PFSK-1 (cell line): ENCODE data around the gene USP34.

Experiments
- POLR2AphosphoS5 ChIP-seq: IDR thresholded peaks from 2 replicates; pipeline ENCODE4 v1.6.1; 2012; ENCODE audit warnings: low read depth, mild to moderate bottlenecking, control low read depth, low read length, moderate library complexity
- SIN3A ChIP-seq: IDR thresholded peaks from 2 replicates; pipeline ENCODE4 v1.6.1; 2012; ENCODE audit warnings: mild to moderate bottlenecking, low read length, moderate library complexity, borderline replicate concordance; ENCODE audit not compliant: insufficient read depth
- TAF1 ChIP-seq: IDR thresholded peaks from 2 replicates; pipeline ENCODE4 v1.6.1; 2012; ENCODE audit warnings: low read length, control low read depth, borderline replicate concordance; ENCODE audit not compliant: insufficient read depth
- TF ChIP-seq, protein P1 (sequence below), 2 experiments: IDR thresholded peaks; 2 replicates each; pipeline versions ENCODE4 v1.6.1 to v1.8.0; 2011 to 2012; ENCODE audit warnings: low read depth in 2 of 2, low read length in 2 of 2, control low read depth in 1 of 2, inconsistent platforms in 1 of 2, mild to moderate bottlenecking in 1 of 2, moderate library complexity in 1 of 2; ENCODE audit not compliant: insufficient read depth in 1 of 2

DNA sequence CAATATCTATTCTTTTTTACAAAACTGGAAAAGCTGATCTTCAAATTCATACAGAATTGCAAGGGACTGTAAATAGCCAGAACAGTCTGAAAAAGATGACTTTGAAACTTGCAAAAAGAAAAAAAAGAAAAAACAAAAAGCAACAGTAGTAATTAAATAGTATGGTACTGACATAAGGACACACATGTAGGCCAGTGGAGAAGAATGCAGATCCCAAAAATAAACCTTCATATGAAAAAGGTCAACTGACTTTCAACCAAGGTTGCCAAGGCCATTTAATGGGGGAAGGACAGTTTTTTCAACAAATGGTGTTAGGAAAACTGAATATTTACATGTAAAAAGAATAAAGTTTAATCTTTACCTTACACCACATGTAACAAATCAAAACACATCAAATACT is 111.8 kb downstream of the USP34 start:
- TF ChIP-seq POLR2AphosphoS5 = no peak
- TF ChIP-seq SIN3A = no peak
- TF ChIP-seq, protein P1, sequence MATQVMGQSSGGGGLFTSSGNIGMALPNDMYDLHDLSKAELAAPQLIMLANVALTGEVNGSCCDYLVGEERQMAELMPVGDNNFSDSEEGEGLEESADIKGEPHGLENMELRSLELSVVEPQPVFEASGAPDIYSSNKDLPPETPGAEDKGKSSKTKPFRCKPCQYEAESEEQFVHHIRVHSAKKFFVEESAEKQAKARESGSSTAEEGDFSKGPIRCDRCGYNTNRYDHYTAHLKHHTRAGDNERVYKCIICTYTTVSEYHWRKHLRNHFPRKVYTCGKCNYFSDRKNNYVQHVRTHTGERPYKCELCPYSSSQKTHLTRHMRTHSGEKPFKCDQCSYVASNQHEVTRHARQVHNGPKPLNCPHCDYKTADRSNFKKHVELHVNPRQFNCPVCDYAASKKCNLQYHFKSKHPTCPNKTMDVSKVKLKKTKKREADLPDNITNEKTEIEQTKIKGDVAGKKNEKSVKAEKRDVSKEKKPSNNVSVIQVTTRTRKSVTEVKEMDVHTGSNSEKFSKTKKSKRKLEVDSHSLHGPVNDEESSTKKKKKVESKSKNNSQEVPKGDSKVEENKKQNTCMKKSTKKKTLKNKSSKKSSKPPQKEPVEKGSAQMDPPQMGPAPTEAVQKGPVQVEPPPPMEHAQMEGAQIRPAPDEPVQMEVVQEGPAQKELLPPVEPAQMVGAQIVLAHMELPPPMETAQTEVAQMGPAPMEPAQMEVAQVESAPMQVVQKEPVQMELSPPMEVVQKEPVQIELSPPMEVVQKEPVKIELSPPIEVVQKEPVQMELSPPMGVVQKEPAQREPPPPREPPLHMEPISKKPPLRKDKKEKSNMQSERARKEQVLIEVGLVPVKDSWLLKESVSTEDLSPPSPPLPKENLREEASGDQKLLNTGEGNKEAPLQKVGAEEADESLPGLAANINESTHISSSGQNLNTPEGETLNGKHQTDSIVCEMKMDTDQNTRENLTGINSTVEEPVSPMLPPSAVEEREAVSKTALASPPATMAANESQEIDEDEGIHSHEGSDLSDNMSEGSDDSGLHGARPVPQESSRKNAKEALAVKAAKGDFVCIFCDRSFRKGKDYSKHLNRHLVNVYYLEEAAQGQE (IDR thresholded peaks at IDR 0.05; ENCODE audit: insufficient read depth in 1 of 2, low read depth in 2 of 2, low read length in 2 of 2) = no peak
- no peak for TF ChIP-seq TAF1
